GM12878 (cell line): ENCODE results near the gene ETS1. TPM values are rescaled to one million over a fixed set of nuclear protein-coding genes. Genes with fewer than 3 reads are reported as not detected.

Experiments used
- ATAC-seq: fragments of 200-7000 bp; cut with Tn5 transposase; 3 replicates; pipeline ENCODE4 v1.9.1; 2020; ENCODE audit warnings: mild to moderate bottlenecking, moderate library complexity
- Bru-seq: library from RNA; stranded (reverse); fragments of 400-500 nt; gene quantifications from one replicate; lab custom pipeline; 2021; lab: Mats Ljungman, UMichigan
- BruChase-seq, 2 experiments: library from RNA; stranded (reverse); fragments of 400-500 nt; gene quantifications; one replicate each; lab custom pipeline; 2021; lab: Mats Ljungman, UMichigan
- BruUV-seq: library from RNA; stranded (reverse); fragments of 400-500 nt; replicated peaks from 2 replicates; lab custom pipeline; 2021; lab: Mats Ljungman, UMichigan
- CTCF ChIA-PET: fragments of 300-600 bp; sonication (Branson Sonifier 250); formaldehyde crosslinking; extraction: SDS; loops from one replicate; lab custom pipeline; 2021; ENCODE audit warnings: inconsistent platforms; lab: Yijun Ruan, JAX
- POLR2A ChIA-PET: fragments of 350-600 bp; formaldehyde crosslinking; extraction: SDS; loops from one replicate; lab custom pipeline; 2021; ENCODE audit warnings: inconsistent platforms; lab: Charles Lee
- RAD21 ChIA-PET: fragments of 300-600 bp; sonication (Branson Sonifier 250); formaldehyde crosslinking; loops from one replicate; lab custom pipeline; 2023; ENCODE audit warnings: antibody characterized with exemption; ENCODE audit not compliant: unreplicated experiment; lab: Charles Lee
- SMC1A ChIA-PET: fragments of 300-600 bp; sonication (Branson Sonifier 250); formaldehyde crosslinking; loops from one replicate; lab custom pipeline; 2023; ENCODE audit not compliant: unreplicated experiment, uncharacterized antibody; lab: Charles Lee
- DNase-seq: peaks from one replicate; pipeline ENCODE4 v3.0.0-alpha.2; 2011; ENCODE audit warnings: low read depth, low spot score
- FAIRE-seq: peaks from 3 replicates; lab custom pipeline; 2011; peaks lifted over from hg19 to GRCh38; lab: Jason Lieb, UNC
- H2AFZ ChIP-seq: 2 replicates; pipeline ENCODE4 v1.6.0; 2011; ENCODE audit warnings: low read depth, low read length, control low read depth; ENCODE audit not compliant: control insufficient read depth
- H3K27ac ChIP-seq: 2 replicates; pipeline ENCODE4 v1.5.1; 2011; ENCODE audit warnings: control low read depth; ENCODE audit not compliant: control insufficient read depth, insufficient read depth
- H3K27me3 ChIP-seq, 2 experiments: replicated peaks in 1 of 2; 2 replicates each; pipeline versions ENCODE4 v1.6.0 to v1.6.1; 2011; ENCODE audit warnings: low read length in 1 of 2; ENCODE audit not compliant: control insufficient read depth in 2 of 2, insufficient read depth in 2 of 2
- H3K36me3 ChIP-seq, 2 experiments: 2 replicates each; pipeline ENCODE4 v1.5.1; 2011; ENCODE audit warnings: low read length in 1 of 2; ENCODE audit not compliant: control insufficient read depth in 2 of 2, insufficient read depth in 2 of 2
- H3K4me1 ChIP-seq: 2 replicates; pipeline ENCODE4 v1.6.1; 2011; ENCODE audit warnings: mild to moderate bottlenecking, low read length, moderate library complexity, mixed read lengths; ENCODE audit not compliant: control insufficient read depth, insufficient read depth
- H3K4me2 ChIP-seq: 2 replicates; pipeline ENCODE4 v1.6.0; 2011; ENCODE audit warnings: control low read depth; ENCODE audit not compliant: control insufficient read depth, insufficient read depth
- H3K4me3 ChIP-seq: fragments of 200-600 bp; sonication (generic); 2 replicates; pipeline ENCODE4 v1.5.1; 2016
- H3K79me2 ChIP-seq: 2 replicates; pipeline ENCODE4 v1.6.0; 2011; ENCODE audit warnings: low read length; ENCODE audit not compliant: control insufficient read depth, insufficient read depth
- H3K9ac ChIP-seq: 2 replicates; pipeline ENCODE4 v1.8.0; 2011; ENCODE audit warnings: low read length, control low read depth, mixed read lengths; ENCODE audit not compliant: control insufficient read depth, insufficient read depth
- H3K9me3 ChIP-seq: replicated peaks from 3 replicates; pipeline ENCODE4 v1.5.1; 2011; ENCODE audit warnings: mild to moderate bottlenecking, low read length; ENCODE audit not compliant: control insufficient read depth, insufficient read depth
- H4K20me1 ChIP-seq: 2 replicates; pipeline ENCODE4 v1.6.0; 2011; ENCODE audit not compliant: control insufficient read depth, insufficient read depth
- WGBS: methylation state at CpG from one replicate; pipeline ENCODE4 v1.1.6; 2016; ENCODE audit warnings: low lambda C conversion rate; ENCODE audit not compliant: insufficient replicate concordance, insufficient coverage; ENCODE audit errors: missing lambda C conversion rate; 5-methylcytosine and 5-hydroxymethylcytosine counted together
- in situ Hi-C: fragments of 300-500 bp; cut with MboI; formaldehyde crosslinking; loops from 9 replicates; pipeline ENCODE4 v1.14.3; 2018; ENCODE audit warnings: mixed read lengths
- intact Hi-C: fragments of 100-400 bp; cut with micrococcal nuclease; formaldehyde crosslinking; loops from one replicate; pipeline ENCODE4 v1.14.2; 2022; ENCODE audit not compliant: unreplicated experiment
- long read RNA-seq, 2 experiments: library from polyadenylated mRNA; unstranded; transcript quantifications; one replicate each; pipeline ENCODE4 v2.0.0, GENCODE V29; 2019 to 2020
- polyA minus RNA-seq, 3 experiments: library from RNA; depleted of rRNA, polyadenylated mRNA; stranded (reverse); fragments of >200 nt; gene quantifications; 2 replicates each; pipeline ENCODE4 v1.2.3, GENCODE V29; 2011
- polyA plus RNA-seq, 11 experiments: library from polyadenylated mRNA; depleted of rRNA in 4 of 11; unstranded in 6 of 11; stranded (reverse) in 5 of 11; fragments of >200 nt; fragmentation: Nextera tagmentation in 4 of 11; fragmentation: Illumina TruSeq in 1 of 11; extraction: Ambion mirVana in 4 of 11; extraction: Trizol in 1 of 11; gene quantifications; 1 replicate in 1 of 11; 2 replicates in 10 of 11; pipeline versions ENCODE4 v1.2.1 to v1.2.3, GENCODE V29; 2011 to 2016; ENCODE audit warnings: inconsistent platforms in 2 of 11, missing spikeins in 2 of 11, low read depth in 1 of 11
- total RNA-seq, 4 experiments: library from RNA; depleted of rRNA in 3 of 4; stranded (reverse); fragments of >200 nt in 3 of 4; fragmentation: Illumina TruSeq in 1 of 4; extraction: Trizol in 1 of 4; gene quantifications; 2 replicates each; pipeline versions ENCODE4 v1.2.1 to v1.2.3, GENCODE V29; 2013 to 2021
- TF ChIP-seq, protein P1 (sequence below): IDR thresholded peaks from 2 replicates; pipeline ENCODE4 v1.6.1; 2011; ENCODE audit warnings: borderline replicate concordance, low read depth, mild to moderate bottlenecking, moderate library complexity, low read length; ENCODE audit not compliant: insufficient read depth, poor library complexity, severe bottlenecking
- TF ChIP-seq, protein P2 (sequence below): fragments of 450-650 bp; IDR thresholded peaks from 2 replicates; pipeline ENCODE4 v1.6.1; 2016; ENCODE audit warnings: mild to moderate bottlenecking

Gene ETS1, protein sequence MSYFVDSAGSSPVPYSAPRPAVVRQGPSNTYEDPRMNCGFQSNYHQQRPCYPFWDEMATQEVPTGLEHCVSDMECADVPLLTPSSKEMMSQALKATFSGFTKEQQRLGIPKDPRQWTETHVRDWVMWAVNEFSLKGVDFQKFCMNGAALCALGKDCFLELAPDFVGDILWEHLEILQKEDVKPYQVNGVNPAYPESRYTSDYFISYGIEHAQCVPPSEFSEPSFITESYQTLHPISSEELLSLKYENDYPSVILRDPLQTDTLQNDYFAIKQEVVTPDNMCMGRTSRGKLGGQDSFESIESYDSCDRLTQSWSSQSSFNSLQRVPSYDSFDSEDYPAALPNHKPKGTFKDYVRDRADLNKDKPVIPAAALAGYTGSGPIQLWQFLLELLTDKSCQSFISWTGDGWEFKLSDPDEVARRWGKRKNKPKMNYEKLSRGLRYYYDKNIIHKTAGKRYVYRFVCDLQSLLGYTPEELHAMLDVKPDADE
- 48.9 and 50.6 TPM in 2 replicates for total RNA-seq (2013; cell fraction: nucleolus; rRNA removed)
- 50.9 and 51.8 TPM in 2 replicates for total RNA-seq (2014; rRNA removed)
- 59.9 and 60.2 TPM in 2 replicates for total RNA-seq (2014; rRNA removed; fragmentation: Illumina TruSeq; extraction: Trizol)
- total RNA-seq (2021): 106 and 112 TPM in 2 replicates
- 52.5 TPM for polyA plus RNA-seq (2011; ENCODE audit: low read depth)
- 59.9 and 66.2 TPM in 2 replicates for polyA plus RNA-seq (2011; rRNA removed)
- polyA plus RNA-seq (2011; cell fraction: cytosol; rRNA removed): 62.2 and 71.2 TPM in 2 replicates
- polyA plus RNA-seq (2011; cell fraction: nucleus; rRNA removed): 25.2 and 33.5 TPM in 2 replicates
- polyA plus RNA-seq (2012): 88.4 and 91.7 TPM in 2 replicates
- 112 and 121 TPM in 2 replicates for polyA plus RNA-seq (2014; fragmentation: Illumina TruSeq; extraction: Trizol)
- 10 to 100 TPM; 12.5 to 21.3 TPM for polyA plus RNA-seq (2014; fragmentation: Nextera tagmentation; extraction: Ambion mirVana)
- polyA plus RNA-seq (2014; rRNA removed): 60.5 and 64.9 TPM in 2 replicates
- 10 to 100 TPM; 22.6 to 27.2 TPM for polyA plus RNA-seq (2016; fragmentation: Nextera tagmentation; extraction: Ambion mirVana)
- polyA minus RNA-seq (2011; rRNA and poly(A)+ RNA removed): 87.3 and 88.4 TPM in 2 replicates
- polyA minus RNA-seq (2011; cell fraction: cytosol; rRNA and poly(A)+ RNA removed): 31.1 and 36.9 TPM in 2 replicates
- 35.8 and 53.5 TPM in 2 replicates for polyA minus RNA-seq (2011; cell fraction: nucleus; rRNA and poly(A)+ RNA removed)
- percentile 93 among the genes with signal in this experiment for Bru-seq, nascent RNA
- percentile 77 among the genes with signal in this experiment for BruChase-seq, experiment 1, labeled RNA remaining after a 6-hour chase
- percentile 86 among the genes with signal in this experiment for BruChase-seq, experiment 2, labeled RNA remaining after a 2-hour chase
- long read RNA-seq, experiment 1, partial matches to known transcripts: 0 of 7 reads
- long read RNA-seq, experiment 1, other reads (novel, unspliced or antisense): 7 of 7 reads
- long read RNA-seq, experiment 2, partial matches to known transcripts: 5 of 44 reads
- long read RNA-seq, experiment 2, other reads (novel, unspliced or antisense): 38 of 44 reads

DNA sequence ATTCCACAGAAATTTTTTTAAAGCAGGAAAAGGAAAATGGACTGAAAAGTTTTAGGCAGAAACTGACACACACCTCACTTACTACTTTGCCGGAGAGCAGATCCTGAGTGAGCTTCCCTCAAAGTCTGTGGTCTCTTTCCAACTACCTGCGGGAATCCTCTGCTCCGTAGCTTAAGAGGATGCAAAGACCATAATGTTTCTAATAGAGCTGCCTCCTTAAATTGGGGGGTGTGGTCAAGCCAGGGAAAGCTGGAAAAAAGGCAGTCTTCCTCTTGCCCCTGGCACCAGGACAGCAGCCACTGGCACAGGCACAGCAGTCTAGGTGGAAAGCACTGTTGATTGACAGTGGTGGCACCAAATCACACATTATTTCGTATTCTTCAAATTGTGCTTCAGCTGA, at the start of gene ETS1:
Gene ETS1 (minus strand): TSS at position 144 of the 400 bp plus-strand sequence. CDS start 14,428 bp downstream, outside the sequence.
- TF ChIP-seq, protein P1, sequence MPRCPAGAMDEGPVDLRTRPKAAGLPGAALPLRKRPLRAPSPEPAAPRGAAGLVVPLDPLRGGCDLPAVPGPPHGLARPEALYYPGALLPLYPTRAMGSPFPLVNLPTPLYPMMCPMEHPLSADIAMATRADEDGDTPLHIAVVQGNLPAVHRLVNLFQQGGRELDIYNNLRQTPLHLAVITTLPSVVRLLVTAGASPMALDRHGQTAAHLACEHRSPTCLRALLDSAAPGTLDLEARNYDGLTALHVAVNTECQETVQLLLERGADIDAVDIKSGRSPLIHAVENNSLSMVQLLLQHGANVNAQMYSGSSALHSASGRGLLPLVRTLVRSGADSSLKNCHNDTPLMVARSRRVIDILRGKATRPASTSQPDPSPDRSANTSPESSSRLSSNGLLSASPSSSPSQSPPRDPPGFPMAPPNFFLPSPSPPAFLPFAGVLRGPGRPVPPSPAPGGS: no peak
- TF ChIP-seq, protein P2, sequence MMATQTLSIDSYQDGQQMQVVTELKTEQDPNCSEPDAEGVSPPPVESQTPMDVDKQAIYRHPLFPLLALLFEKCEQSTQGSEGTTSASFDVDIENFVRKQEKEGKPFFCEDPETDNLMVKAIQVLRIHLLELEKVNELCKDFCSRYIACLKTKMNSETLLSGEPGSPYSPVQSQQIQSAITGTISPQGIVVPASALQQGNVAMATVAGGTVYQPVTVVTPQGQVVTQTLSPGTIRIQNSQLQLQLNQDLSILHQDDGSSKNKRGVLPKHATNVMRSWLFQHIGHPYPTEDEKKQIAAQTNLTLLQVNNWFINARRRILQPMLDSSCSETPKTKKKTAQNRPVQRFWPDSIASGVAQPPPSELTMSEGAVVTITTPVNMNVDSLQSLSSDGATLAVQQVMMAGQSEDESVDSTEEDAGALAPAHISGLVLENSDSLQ: 0 out of 2 replicates have a peak, but pooled peaks have one; percentile 15
- TF ChIP-seq, all 136 proteins: peak for 1
- WGBS: 94% methylated on average over 4 of the region's 4 CpGs
- DNase-seq: no peak
- no peaks in the 10 kb centered on the region for H3K36me3 ChIP-seq
- H3K4me1 ChIP-seq: no peaks in the 10 kb centered on the region
- no peaks in the 10 kb centered on the region for H3K9me3 ChIP-seq
- no peaks in the 10 kb centered on the region; a peak in 1 of 4 replicates for H3K27me3 ChIP-seq
- H3K9ac ChIP-seq: no peak within 1 kb of the TSS
- no peak within 1 kb of the TSS for H3K4me2 ChIP-seq
- no peaks in the 10 kb centered on the region for H3K79me2 ChIP-seq
- ChIA-PET POLR2A (interaction anchor here (1.8 kb wide), 1 partner anchor 12 kb away, joined by 5 read pairs; no protein-coding TSS in a partner anchor), CTCF (no interaction called here), RAD21 (interaction anchor here (0.7 kb wide), 1 partner anchor 37 kb away, joined by 3 read pairs; no protein-coding TSS in a partner anchor), SMC1A (interaction anchor here (0.7 to 1.4 kb wide), 2 partner anchors 16 to 20 kb away, joined by 3 to 4 read pairs; no protein-coding TSS in a partner anchor)
- no peak within 1 kb of the TSS for H3K4me3 ChIP-seq
- in situ Hi-C loops (no loop called here), intact Hi-C loops (no loop called here)
- no peak for FAIRE-seq
- H3K27ac ChIP-seq: no peak within 1 kb of the TSS
- no TSS peak for BruUV-seq
- no peak within 1 kb of the TSS for H2AFZ ChIP-seq
- H4K20me1 ChIP-seq: no peaks in the 10 kb centered on the region
- no peak for ATAC-seq
